ENCODE data around the gene NISCH.

DNA sequence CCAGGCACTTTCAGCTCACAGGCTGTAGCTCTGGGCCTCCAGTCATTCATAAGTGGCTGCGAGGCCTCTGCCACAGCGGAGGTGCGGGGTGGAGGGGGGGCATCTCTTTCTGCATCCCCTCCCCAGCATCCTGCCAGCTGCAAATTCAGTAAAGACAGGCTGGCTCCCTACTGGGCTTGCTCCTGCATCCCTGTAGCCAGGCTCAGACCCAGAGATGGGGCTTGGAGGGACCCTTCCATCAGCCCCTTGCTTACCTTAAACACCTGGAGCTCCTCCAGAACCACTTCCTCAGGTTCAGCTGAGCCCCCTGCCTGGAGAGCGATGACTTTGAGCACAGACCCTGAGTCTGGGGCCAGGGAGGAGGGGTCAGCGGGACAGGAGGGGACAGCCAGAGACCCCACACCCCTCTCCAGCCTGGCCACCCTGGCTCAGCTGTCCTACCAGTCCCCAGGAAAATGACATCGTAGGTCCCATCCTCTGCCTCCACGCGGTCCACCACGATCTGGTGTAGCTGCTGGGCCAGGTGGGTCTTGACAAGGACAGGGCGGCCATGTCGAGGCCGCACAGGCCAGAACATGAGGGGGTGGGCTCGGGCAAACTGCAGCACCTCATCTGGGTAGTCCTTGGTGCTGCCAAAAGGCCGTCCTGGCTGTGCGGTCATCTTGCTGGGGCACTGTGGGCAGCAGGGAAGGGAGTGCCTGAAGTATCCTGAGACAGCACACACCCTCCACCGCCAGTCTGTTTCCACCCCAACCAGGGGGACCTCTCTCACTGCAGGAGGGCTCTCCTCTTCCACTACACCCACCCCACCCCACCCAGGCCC, 15.8 kb upstream of the NISCH start:
- TF ChIP-seq, protein P1, sequence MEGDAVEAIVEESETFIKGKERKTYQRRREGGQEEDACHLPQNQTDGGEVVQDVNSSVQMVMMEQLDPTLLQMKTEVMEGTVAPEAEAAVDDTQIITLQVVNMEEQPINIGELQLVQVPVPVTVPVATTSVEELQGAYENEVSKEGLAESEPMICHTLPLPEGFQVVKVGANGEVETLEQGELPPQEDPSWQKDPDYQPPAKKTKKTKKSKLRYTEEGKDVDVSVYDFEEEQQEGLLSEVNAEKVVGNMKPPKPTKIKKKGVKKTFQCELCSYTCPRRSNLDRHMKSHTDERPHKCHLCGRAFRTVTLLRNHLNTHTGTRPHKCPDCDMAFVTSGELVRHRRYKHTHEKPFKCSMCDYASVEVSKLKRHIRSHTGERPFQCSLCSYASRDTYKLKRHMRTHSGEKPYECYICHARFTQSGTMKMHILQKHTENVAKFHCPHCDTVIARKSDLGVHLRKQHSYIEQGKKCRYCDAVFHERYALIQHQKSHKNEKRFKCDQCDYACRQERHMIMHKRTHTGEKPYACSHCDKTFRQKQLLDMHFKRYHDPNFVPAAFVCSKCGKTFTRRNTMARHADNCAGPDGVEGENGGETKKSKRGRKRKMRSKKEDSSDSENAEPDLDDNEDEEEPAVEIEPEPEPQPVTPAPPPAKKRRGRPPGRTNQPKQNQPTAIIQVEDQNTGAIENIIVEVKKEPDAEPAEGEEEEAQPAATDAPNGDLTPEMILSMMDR (IDR thresholded peaks at IDR 0.05) = no peak
- no peak for TF ChIP-seq EZH2 (IDR thresholded peaks at IDR 0.05; ENCODE audit: borderline replicate concordance, insufficient read depth, low read depth, low read length, poor library complexity, severe bottlenecking)
